GM12891 (cell line): Measurements from ENCODE around the gene AHRR.

Source experiments
- POLR2A ChIP-seq: IDR thresholded peaks from 2 replicates; pipeline ENCODE4 v1.6.1; 2011; ENCODE audit warnings: low read depth, low read length, control low read depth
- POLR2AphosphoS5 ChIP-seq: IDR thresholded peaks from 2 replicates; pipeline ENCODE4 v1.6.1; 2011; ENCODE audit warnings: low read depth, low read length, control low read depth
- SPI1 ChIP-seq: IDR thresholded peaks from 2 replicates; pipeline ENCODE4 v1.6.1; 2011; ENCODE audit warnings: low read depth, low read length, control low read depth

- TF ChIP-seq SPI1, result no peak
- TF ChIP-seq POLR2A, result no peak; the same call in 1 of the 2 replicates
- TF ChIP-seq POLR2AphosphoS5, result no peak; the same call in 1 of the 2 replicates
Measured at GRCh38 chr5:398475-399295, 77.2 kb downstream of the AHRR start.
